Measurements from ENCODE around the gene HS3ST5. TPM values are rescaled to one million over a fixed set of nuclear protein-coding genes. Genes with fewer than 3 reads are reported as not detected.

Gene HS3ST5
- total RNA-seq, 1 donor from 2014 or later, result 1.5 TPM

DNA sequence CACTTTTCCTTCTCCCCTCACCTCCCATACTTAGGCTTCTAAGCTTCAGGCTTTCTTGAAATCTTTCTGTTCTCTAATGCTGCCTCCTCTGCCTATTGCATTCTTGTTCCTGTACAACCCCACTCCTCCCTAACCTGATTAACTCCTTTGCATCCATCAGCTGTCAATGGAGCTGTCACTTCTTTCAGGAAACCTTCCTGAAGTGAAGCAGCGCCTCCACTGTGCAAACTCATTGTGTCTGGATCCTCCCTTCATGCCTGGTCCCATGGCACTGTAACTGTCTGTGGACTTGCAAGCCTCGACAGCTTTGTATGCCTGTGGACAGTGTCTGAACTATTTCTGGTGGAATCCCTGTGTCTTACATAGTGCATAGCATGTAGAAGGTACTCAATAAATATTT is 185.0 kb downstream of the HS3ST5 start:
- TF ChIP-seq, protein P1, sequence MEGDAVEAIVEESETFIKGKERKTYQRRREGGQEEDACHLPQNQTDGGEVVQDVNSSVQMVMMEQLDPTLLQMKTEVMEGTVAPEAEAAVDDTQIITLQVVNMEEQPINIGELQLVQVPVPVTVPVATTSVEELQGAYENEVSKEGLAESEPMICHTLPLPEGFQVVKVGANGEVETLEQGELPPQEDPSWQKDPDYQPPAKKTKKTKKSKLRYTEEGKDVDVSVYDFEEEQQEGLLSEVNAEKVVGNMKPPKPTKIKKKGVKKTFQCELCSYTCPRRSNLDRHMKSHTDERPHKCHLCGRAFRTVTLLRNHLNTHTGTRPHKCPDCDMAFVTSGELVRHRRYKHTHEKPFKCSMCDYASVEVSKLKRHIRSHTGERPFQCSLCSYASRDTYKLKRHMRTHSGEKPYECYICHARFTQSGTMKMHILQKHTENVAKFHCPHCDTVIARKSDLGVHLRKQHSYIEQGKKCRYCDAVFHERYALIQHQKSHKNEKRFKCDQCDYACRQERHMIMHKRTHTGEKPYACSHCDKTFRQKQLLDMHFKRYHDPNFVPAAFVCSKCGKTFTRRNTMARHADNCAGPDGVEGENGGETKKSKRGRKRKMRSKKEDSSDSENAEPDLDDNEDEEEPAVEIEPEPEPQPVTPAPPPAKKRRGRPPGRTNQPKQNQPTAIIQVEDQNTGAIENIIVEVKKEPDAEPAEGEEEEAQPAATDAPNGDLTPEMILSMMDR (IDR thresholded peaks at IDR 0.05; ENCODE audit: insufficient read depth, low read depth, low read length), result no peak
- TF ChIP-seq EZH2 (IDR thresholded peaks at IDR 0.05; ENCODE audit: insufficient read depth, low read length), result no peak
- no peaks in the 10 kb centered on the region for H3K4me1 ChIP-seq (ENCODE audit: insufficient read depth, low read length)
- H3K27ac ChIP-seq (ENCODE audit: low read depth, low read length), result no peak overlapping the region
- FAIRE-seq, result no peak
- H4K20me1 ChIP-seq (ENCODE audit: insufficient read depth, low read length), result no peaks in the 10 kb centered on the region
- no peak overlapping the region for H3K4me3 Mint-ChIP-seq (ENCODE audit: unreplicated experiment)
- H3K9me3 ChIP-seq (ENCODE audit: insufficient read depth, low read depth, low read length), result no peaks in the 10 kb centered on the region
- H3K36me3 ChIP-seq (ENCODE audit: insufficient read depth, low read length), result no peaks in the 10 kb centered on the region
- H3K9me3 Mint-ChIP-seq (ENCODE audit: unreplicated experiment), result no peaks in the 10 kb centered on the region
- no peak overlapping the region for H3K4me3 ChIP-seq (ENCODE audit: insufficient read depth, low read depth, low read length)
- H3K79me2 ChIP-seq (ENCODE audit: insufficient read depth, low read length), result no peaks in the 10 kb centered on the region
- H3K27ac Mint-ChIP-seq (ENCODE audit: unreplicated experiment), result no peak overlapping the region
- no peaks in the 10 kb centered on the region for H3K27me3 ChIP-seq (ENCODE audit: insufficient read depth, low read length)
- H3K9ac ChIP-seq (ENCODE audit: low read length), result no peak overlapping the region
- no peak for DNase-seq (ENCODE audit: low read depth)
- H3K36me3 Mint-ChIP-seq (ENCODE audit: low read depth, unreplicated experiment), result no peaks in the 10 kb centered on the region
- no peak overlapping the region for H2AFZ ChIP-seq (ENCODE audit: low read depth, low read length)
- no peak overlapping the region for H3K4me2 ChIP-seq (ENCODE audit: low read length)
- H3K27me3 Mint-ChIP-seq (ENCODE audit: low read depth, unreplicated experiment), result no peaks in the 10 kb centered on the region
- H3K4me1 Mint-ChIP-seq (ENCODE audit: low read depth, unreplicated experiment), result no peaks in the 10 kb centered on the region

DNA sequence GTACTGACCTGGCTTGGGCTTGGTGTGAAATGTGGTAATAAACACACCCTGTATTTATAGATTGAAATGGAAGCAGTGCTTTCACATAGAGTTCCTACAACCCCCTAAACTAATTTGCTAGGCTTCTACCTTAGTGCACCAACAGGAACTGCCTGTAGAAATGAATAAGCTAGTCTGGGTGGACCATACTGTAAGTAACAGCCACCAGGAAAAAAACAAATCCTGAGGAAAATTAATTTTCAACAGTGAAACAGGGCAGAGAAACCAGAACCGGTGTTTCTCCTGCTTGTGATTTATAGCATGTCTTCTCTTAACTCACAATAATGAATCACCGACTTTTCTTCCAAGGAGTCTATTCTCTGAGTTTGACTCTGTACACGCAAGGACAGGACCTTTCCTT is 187.1 kb downstream of the HS3ST5 start:
- H3K9ac ChIP-seq (ENCODE audit: low read length), result no peak overlapping the region
- no peaks in the 10 kb centered on the region for H3K79me2 ChIP-seq (ENCODE audit: insufficient read depth, low read length)
- H3K36me3 Mint-ChIP-seq (ENCODE audit: low read depth, unreplicated experiment), result no peaks in the 10 kb centered on the region
- no peaks in the 10 kb centered on the region for H3K27me3 Mint-ChIP-seq (ENCODE audit: low read depth, unreplicated experiment)
- H3K9me3 Mint-ChIP-seq (ENCODE audit: unreplicated experiment), result no peaks in the 10 kb centered on the region
- H3K36me3 ChIP-seq (ENCODE audit: insufficient read depth, low read length), result no peaks in the 10 kb centered on the region
- no peak for TF ChIP-seq EZH2 (IDR thresholded peaks at IDR 0.05; ENCODE audit: insufficient read depth, low read length)
- TF ChIP-seq, protein P1 (IDR thresholded peaks at IDR 0.05; ENCODE audit: insufficient read depth, low read depth, low read length), result no peak
- no peak overlapping the region for H3K4me3 ChIP-seq (ENCODE audit: insufficient read depth, low read depth, low read length)
- H3K4me3 Mint-ChIP-seq (ENCODE audit: unreplicated experiment), result no peak overlapping the region
- H2AFZ ChIP-seq (ENCODE audit: low read depth, low read length), result no peak overlapping the region
- no peaks in the 10 kb centered on the region for H4K20me1 ChIP-seq (ENCODE audit: insufficient read depth, low read length)
- DNase-seq (ENCODE audit: low read depth), result no peak
- H3K27ac ChIP-seq (ENCODE audit: low read depth, low read length), result no peak overlapping the region
- FAIRE-seq, result no peak
- H3K27ac Mint-ChIP-seq (ENCODE audit: unreplicated experiment), result no peak overlapping the region
- no peak overlapping the region for H3K4me2 ChIP-seq (ENCODE audit: low read length)
- H3K27me3 ChIP-seq (ENCODE audit: insufficient read depth, low read length), result no peaks in the 10 kb centered on the region
- H3K4me1 ChIP-seq (ENCODE audit: insufficient read depth, low read length), result no peaks in the 10 kb centered on the region
- no peaks in the 10 kb centered on the region for H3K9me3 ChIP-seq (ENCODE audit: insufficient read depth, low read depth, low read length)
- H3K4me1 Mint-ChIP-seq (ENCODE audit: low read depth, unreplicated experiment), result no peaks in the 10 kb centered on the region

GRCh38 chr6:114154812-114155211 is 188.0 kb downstream of the HS3ST5 start:
- no peaks in the 10 kb centered on the region for H4K20me1 ChIP-seq (ENCODE audit: insufficient read depth, low read length)
- H3K4me1 ChIP-seq (ENCODE audit: insufficient read depth, low read length), result no peaks in the 10 kb centered on the region
- no peaks in the 10 kb centered on the region for H3K9me3 ChIP-seq (ENCODE audit: insufficient read depth, low read depth, low read length)
- H3K27me3 Mint-ChIP-seq (ENCODE audit: low read depth, unreplicated experiment), result no peaks in the 10 kb centered on the region
- DNase-seq (ENCODE audit: low read depth), result no peak
- H3K4me3 ChIP-seq (ENCODE audit: insufficient read depth, low read depth, low read length), result no peak overlapping the region
- no peak overlapping the region for H3K4me3 Mint-ChIP-seq (ENCODE audit: unreplicated experiment)
- H3K4me2 ChIP-seq (ENCODE audit: low read length), result no peak overlapping the region
- no peaks in the 10 kb centered on the region for H3K79me2 ChIP-seq (ENCODE audit: insufficient read depth, low read length)
- no peak overlapping the region for H3K27ac ChIP-seq (ENCODE audit: low read depth, low read length)
- H3K4me1 Mint-ChIP-seq (ENCODE audit: low read depth, unreplicated experiment), result no peaks in the 10 kb centered on the region
- no peak overlapping the region for H3K9ac ChIP-seq (ENCODE audit: low read length)
- TF ChIP-seq EZH2 (IDR thresholded peaks at IDR 0.05; ENCODE audit: insufficient read depth, low read length), result no peak
- TF ChIP-seq, protein P1 (IDR thresholded peaks at IDR 0.05; ENCODE audit: insufficient read depth, low read depth, low read length), result no peak
- no peaks in the 10 kb centered on the region for H3K36me3 Mint-ChIP-seq (ENCODE audit: low read depth, unreplicated experiment)
- no peaks in the 10 kb centered on the region for H3K36me3 ChIP-seq (ENCODE audit: insufficient read depth, low read length)
- H3K27ac Mint-ChIP-seq (ENCODE audit: unreplicated experiment), result no peak overlapping the region
- no peak for FAIRE-seq
- H2AFZ ChIP-seq (ENCODE audit: low read depth, low read length), result no peak overlapping the region
- no peaks in the 10 kb centered on the region for H3K27me3 ChIP-seq (ENCODE audit: insufficient read depth, low read length)
- no peaks in the 10 kb centered on the region for H3K9me3 Mint-ChIP-seq (ENCODE audit: unreplicated experiment)

All from astrocyte (in vitro differentiated cells and primary cell).